H9 (cell line): ENCODE data around the gene SRP19. TPM values are rescaled to one million over a fixed set of nuclear protein-coding genes. Genes with fewer than 3 reads are reported as not detected.

Source experiments
- DNase-seq: peaks from one replicate; pipeline ENCODE4 v3.0.0-alpha.2; 2017
- H2AFZ ChIP-seq: one replicate; pipeline ENCODE4 v1.6.1; 2013; ENCODE audit warnings: mild to moderate bottlenecking, low read length, control low read depth, moderate library complexity
- H2AK5ac ChIP-seq: 2 replicates; pipeline ENCODE4 v1.6.1; 2013; ENCODE audit warnings: low read length, control low read depth, mixed read lengths; ENCODE audit not compliant: insufficient read length
- H2BK120ac ChIP-seq: one replicate; pipeline ENCODE4 v1.6.1; 2013; ENCODE audit warnings: low read depth, mild to moderate bottlenecking, low read length, control low read depth, inconsistent platforms; ENCODE audit not compliant: poor library complexity, severe bottlenecking
- H2BK12ac ChIP-seq: 2 replicates; pipeline ENCODE4 v1.6.1; 2013; ENCODE audit warnings: low read length, control low read depth, mixed read lengths, low read depth; ENCODE audit not compliant: insufficient read length
- H2BK15ac ChIP-seq: 2 replicates; pipeline ENCODE4 v1.6.1; 2013; ENCODE audit warnings: low read depth, low read length, control low read depth
- H2BK20ac ChIP-seq: one replicate; pipeline ENCODE4 v1.6.1; 2013; ENCODE audit warnings: low read depth, mild to moderate bottlenecking, low read length, control low read depth, inconsistent platforms; ENCODE audit not compliant: poor library complexity, severe bottlenecking
- H2BK5ac ChIP-seq: 2 replicates; pipeline ENCODE4 v1.6.1; 2013; ENCODE audit warnings: low read length, control low read depth, mixed read lengths; ENCODE audit not compliant: insufficient read length
- H3K14ac ChIP-seq: 2 replicates; pipeline ENCODE4 v1.6.1; 2013; ENCODE audit warnings: low read length, control low read depth; ENCODE audit not compliant: insufficient read depth
- H3K18ac ChIP-seq: 2 replicates; pipeline ENCODE4 v1.6.1; 2013; ENCODE audit warnings: low read depth, mild to moderate bottlenecking, mixed read lengths, low read length, control low read depth; ENCODE audit not compliant: insufficient read length
- H3K23ac ChIP-seq: 2 replicates; pipeline ENCODE4 v1.6.1; 2013; ENCODE audit warnings: low read length, control low read depth, mixed read lengths, low read depth; ENCODE audit not compliant: insufficient read length
- H3K23me2 ChIP-seq: 2 replicates; pipeline ENCODE4 v1.6.1; 2013; ENCODE audit warnings: low read depth, mild to moderate bottlenecking, mixed read lengths, low read length, control low read depth; ENCODE audit not compliant: insufficient read length, poor library complexity, severe bottlenecking
- H3K27ac ChIP-seq: 2 replicates; pipeline ENCODE4 v1.5.1; 2013; ENCODE audit warnings: low read length, control low read depth, mixed read lengths, low read depth; ENCODE audit not compliant: insufficient read length
- H3K27me3 ChIP-seq: 2 replicates; pipeline ENCODE4 v1.6.1; 2013; ENCODE audit warnings: low read length, control low read depth, inconsistent platforms; ENCODE audit not compliant: insufficient read depth
- H3K4ac ChIP-seq: 2 replicates; pipeline ENCODE4 v1.6.1; 2013; ENCODE audit warnings: low read depth, mild to moderate bottlenecking, control low read depth, inconsistent platforms, low read length, moderate library complexity
- H3K4me1 ChIP-seq: 2 replicates; pipeline ENCODE4 v1.6.1; 2013; ENCODE audit warnings: low read length, control low read depth, inconsistent platforms; ENCODE audit not compliant: insufficient read depth
- H3K4me2 ChIP-seq: 2 replicates; pipeline ENCODE4 v1.6.1; 2013; ENCODE audit warnings: low read length, control low read depth, mixed read lengths; ENCODE audit not compliant: insufficient read length, insufficient read depth
- H3K56ac ChIP-seq: 2 replicates; pipeline ENCODE4 v1.6.1; 2013; ENCODE audit warnings: low read depth, mild to moderate bottlenecking, mixed read lengths, low read length, control low read depth; ENCODE audit not compliant: insufficient read length
- H3K79me1 ChIP-seq: 2 replicates; pipeline ENCODE4 v1.6.1; 2013; ENCODE audit warnings: low read depth, mild to moderate bottlenecking, moderate library complexity, low read length, control low read depth, inconsistent platforms; ENCODE audit not compliant: insufficient read depth, poor library complexity, severe bottlenecking
- H3K79me2 ChIP-seq: 2 replicates; pipeline ENCODE4 v1.6.1; 2013; ENCODE audit warnings: low read length, control low read depth, inconsistent platforms; ENCODE audit not compliant: insufficient read depth
- H3K9ac ChIP-seq: 2 replicates; pipeline ENCODE4 v1.6.1; 2013; ENCODE audit warnings: low read length, control low read depth, mixed read lengths; ENCODE audit not compliant: insufficient read length; ENCODE audit errors: extremely low read depth
- H3K9me3 ChIP-seq: one replicate; pipeline ENCODE4 v1.6.1; 2013; ENCODE audit warnings: low read depth, low read length, inconsistent platforms; ENCODE audit not compliant: control insufficient read depth
- H3T11ph ChIP-seq: one replicate; pipeline ENCODE4 v1.6.1; 2013; ENCODE audit warnings: mild to moderate bottlenecking, low read length, control low read depth, inconsistent platforms
- H4K20me1 ChIP-seq: one replicate; pipeline ENCODE4 v1.6.1; 2013; ENCODE audit not compliant: control insufficient read depth, insufficient read length, insufficient read depth
- H4K5ac ChIP-seq: 2 replicates; pipeline ENCODE4 v1.6.1; 2013; ENCODE audit warnings: low read depth, mild to moderate bottlenecking, mixed read lengths, low read length, control low read depth; ENCODE audit not compliant: insufficient read length
- H4K8ac ChIP-seq: replicated peaks from 2 replicates; pipeline ENCODE4 v1.6.1; 2013; ENCODE audit warnings: low read length, control low read depth, mixed read lengths, low read depth; ENCODE audit not compliant: insufficient read length
- H4K91ac ChIP-seq: 2 replicates; pipeline ENCODE4 v1.6.1; 2013; ENCODE audit warnings: low read depth, mild to moderate bottlenecking, moderate library complexity, mixed read lengths, low read length, control low read depth; ENCODE audit not compliant: insufficient read length
- H3K27ac Mint-ChIP-seq, 3 experiments: 2 replicates in 2 of 3; 3 replicates in 1 of 3; pipeline ENCODE4 v1.8.0; 2020 to 2021; ENCODE audit warnings: mixed read lengths in 3 of 3, mild to moderate bottlenecking in 1 of 3, moderate library complexity in 1 of 3
- H3K27me3 Mint-ChIP-seq: 2 replicates; pipeline ENCODE4 v1.8.0; 2021; ENCODE audit warnings: low read depth, mild to moderate bottlenecking, moderate library complexity, mixed read lengths
- H3K36me3 Mint-ChIP-seq, 3 experiments: 2 replicates in 2 of 3; 3 replicates in 1 of 3; pipeline ENCODE4 v1.8.0; 2020 to 2021; ENCODE audit warnings: low read depth in 3 of 3, mixed read lengths in 3 of 3; ENCODE audit not compliant: insufficient read depth in 1 of 3
- H3K4me1 Mint-ChIP-seq, 2 experiments: 2 replicates each; pipeline ENCODE4 v1.8.0; 2020; ENCODE audit warnings: mixed read lengths in 2 of 2
- H3K4me3 Mint-ChIP-seq, 2 experiments: 2 replicates in 1 of 2; 3 replicates in 1 of 2; pipeline ENCODE4 v1.8.0; 2020 to 2021; ENCODE audit warnings: mild to moderate bottlenecking in 2 of 2, mixed read lengths in 2 of 2, moderate library complexity in 1 of 2
- H3K9me3 Mint-ChIP-seq, 2 experiments: 2 replicates in 1 of 2; 3 replicates in 1 of 2; pipeline ENCODE4 v1.8.0; 2020; ENCODE audit warnings: mild to moderate bottlenecking in 2 of 2, mixed read lengths in 2 of 2, moderate library complexity in 1 of 2
- CTCF ChIP-seq: fragments of 200-600 bp; sonication (generic); conservative IDR thresholded peaks from 3 replicates; pipeline ENCODE4 v1.8.0; 2021; ENCODE audit warnings: antibody characterized with exemption, mild to moderate bottlenecking
- WGBS: extraction: QIAGEN DNeasy Blood & Tissue Kit; methylation state at CpG from one replicate; pipeline ENCODE4 v1.1.7; 2013; ENCODE audit warnings: missing lambda C conversion rate, low lambda C conversion rate, mixed read lengths; ENCODE audit not compliant: insufficient read length; ENCODE audit errors: extremely low coverage; 5-methylcytosine and 5-hydroxymethylcytosine counted together
- total RNA-seq: library from RNA; stranded (reverse); gene quantifications from 2 replicates; pipeline ENCODE4 v1.2.1, GENCODE V29; 2021

The SRP19 gene
- total RNA-seq, 1 experiment from 2014 or later: 78.9 TPM

DNA sequence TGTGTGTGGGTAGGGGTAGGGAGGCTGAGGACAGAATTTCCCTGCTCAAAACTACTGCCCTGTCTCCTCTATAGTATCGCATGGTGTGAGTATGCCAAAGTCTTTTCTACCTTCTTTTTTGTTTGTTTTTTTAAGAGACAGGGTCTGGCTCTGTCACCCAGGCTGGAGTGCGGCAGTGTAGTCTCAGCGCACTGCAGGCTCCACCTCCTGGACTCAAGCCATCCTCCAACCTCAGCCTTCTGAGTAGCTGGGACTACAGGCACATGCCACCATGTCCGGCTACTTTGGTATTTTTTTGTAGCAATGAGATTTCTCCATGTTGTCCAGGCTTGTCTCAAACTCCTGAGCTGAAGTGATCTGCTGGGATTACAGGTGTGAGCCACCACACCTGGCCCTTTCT, 2.5 kb downstream of the SRP19 start:
- Histone ChIP-seq H2BK15ac (no peak overlapping the region), H2BK120ac (no peak overlapping the region), H3K4me2 (no peak overlapping the region), H2BK20ac (no peak overlapping the region), H4K20me1 (no peaks in the 10 kb centered on the region), H2AK5ac (no peak overlapping the region), H3K18ac (no peak overlapping the region), H3K4ac (no peak overlapping the region), H3K4me1 (no peaks in the 10 kb centered on the region), H2BK5ac (no peak overlapping the region), H3K9me3 (no peaks in the 10 kb centered on the region), H2AFZ (no peak overlapping the region), H4K91ac (no peak overlapping the region), H3K27me3 (no peaks in the 10 kb centered on the region), H3K27ac (no peak overlapping the region), H3K9ac (no peak overlapping the region), H3T11ph (no peak overlapping the region), H4K8ac (no peak overlapping the region), H3K23ac (no peak overlapping the region), H3K79me2 (peaks cover 17% of the 10 kb centered on the region; the same call in 1 of the 2 replicates), H2BK12ac (no peak overlapping the region), H3K56ac (no peak overlapping the region), H4K5ac (no peak overlapping the region), H3K14ac (no peak overlapping the region), H3K23me2 (peaks cover 4% of the 10 kb centered on the region), H3K79me1 (peaks cover 3% of the 10 kb centered on the region)
- H3K27ac Mint-ChIP-seq: peak overlapping the region in 2 of 3 experiments; percentile 24 to 34; a peak in 1 of 7 replicates
- no CpG with 5 or more reads among the region's 4 CpGs for WGBS
- TF ChIP-seq CTCF: no peak
- no peak for DNase-seq
- peaks cover 15% of the 10 kb centered on the region for H3K27me3 Mint-ChIP-seq
- peaks cover 13 to 19% of the 10 kb centered on the region in 2 experiments for H3K4me1 Mint-ChIP-seq
- H3K36me3 Mint-ChIP-seq: peaks cover 40 to 65% (median 44%) of the 10 kb centered on the region in 3 experiments
- peak overlapping the region; percentile 51 to 95; a peak in 3 of 5 replicates for H3K4me3 Mint-ChIP-seq
- H3K9me3 Mint-ChIP-seq: peaks cover 0 to 4% of the 10 kb centered on the region in 2 experiments; a peak in 2 of 5 replicates
